ENCODE results near the gene CA5A.

The CA5A gene

DNA sequence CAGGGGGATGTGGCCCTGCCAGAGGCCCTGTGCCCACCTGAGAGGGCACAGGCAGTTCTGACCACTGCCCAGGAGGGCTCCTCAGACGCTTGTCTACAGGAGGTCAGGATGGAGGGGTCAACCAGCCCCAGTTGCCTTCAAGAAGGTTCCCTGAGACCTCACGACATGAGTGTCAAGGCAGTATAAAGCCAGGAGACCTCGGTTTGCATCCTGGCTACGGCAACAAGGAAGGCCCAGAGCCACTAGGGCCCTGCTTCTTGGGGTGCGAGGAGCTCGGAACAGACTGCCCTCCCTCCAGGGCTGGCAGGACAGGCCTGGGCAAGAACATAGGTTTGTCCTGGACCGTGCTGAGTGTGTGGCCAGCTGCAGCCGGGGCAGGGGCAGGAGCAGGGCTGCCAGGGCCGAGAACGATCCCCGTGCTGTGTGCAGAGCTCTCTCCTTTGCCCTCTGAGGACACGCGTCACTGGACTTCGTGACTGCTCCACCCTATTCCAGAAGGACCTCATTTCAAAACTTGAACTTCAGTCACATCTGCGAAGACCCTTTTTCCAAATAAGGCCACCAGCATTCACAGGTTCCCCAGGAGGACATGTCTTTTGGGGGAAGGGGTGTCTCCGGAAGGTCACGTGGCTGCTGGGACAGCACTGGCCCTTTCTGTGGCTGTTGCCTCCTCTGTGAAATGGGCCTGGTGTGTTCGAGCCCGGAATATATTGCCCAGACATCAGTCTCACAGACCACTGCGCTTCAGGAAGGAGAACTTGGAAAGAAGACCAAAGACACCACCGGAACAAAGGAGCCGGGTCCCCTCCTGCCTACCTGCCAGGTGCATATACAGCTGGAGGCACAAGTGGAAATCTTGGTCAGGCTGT is 94.8 kb downstream of the CA5A start:
- DNase-seq (ENCODE audit: low read depth in 2 of 2, low spot score in 1 of 2): no peak

DNA sequence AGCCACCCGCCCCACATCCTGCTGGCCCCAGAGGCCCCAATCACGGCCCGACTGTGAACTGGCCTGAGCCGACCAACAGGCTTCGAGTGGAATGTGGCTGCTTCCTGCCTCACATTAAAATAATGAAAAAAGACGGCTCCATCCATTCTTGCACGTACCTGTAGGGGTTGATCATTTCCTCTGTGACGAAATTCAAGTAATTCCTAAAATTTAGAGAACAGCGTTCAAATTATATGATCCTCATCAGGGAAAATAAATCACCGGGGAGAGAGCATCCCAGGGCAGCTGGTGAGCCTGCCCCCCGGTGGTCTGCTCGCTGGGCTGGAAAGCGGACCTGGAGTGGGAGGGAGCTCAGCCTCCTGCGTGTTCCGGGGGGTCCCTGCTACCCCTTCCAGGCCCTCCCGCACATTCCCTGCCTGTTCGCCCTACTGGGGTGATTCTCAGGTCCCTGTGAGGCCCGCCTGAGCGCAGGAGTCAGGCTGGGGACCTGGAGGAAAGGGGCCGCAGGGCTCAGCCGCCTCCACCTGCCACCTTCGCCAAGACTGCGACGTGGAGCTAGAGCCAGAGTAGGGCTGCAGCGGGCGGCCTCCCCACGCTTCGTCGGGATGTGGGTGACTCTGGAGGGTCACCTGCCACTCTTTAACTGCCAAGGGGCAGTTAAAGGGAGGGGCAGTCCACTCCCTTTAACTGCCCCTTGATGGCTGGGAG is 95.9 kb downstream of the CA5A start:
- DNase-seq (ENCODE audit: low read depth in 2 of 2, low spot score in 1 of 2): no peak

DNA sequence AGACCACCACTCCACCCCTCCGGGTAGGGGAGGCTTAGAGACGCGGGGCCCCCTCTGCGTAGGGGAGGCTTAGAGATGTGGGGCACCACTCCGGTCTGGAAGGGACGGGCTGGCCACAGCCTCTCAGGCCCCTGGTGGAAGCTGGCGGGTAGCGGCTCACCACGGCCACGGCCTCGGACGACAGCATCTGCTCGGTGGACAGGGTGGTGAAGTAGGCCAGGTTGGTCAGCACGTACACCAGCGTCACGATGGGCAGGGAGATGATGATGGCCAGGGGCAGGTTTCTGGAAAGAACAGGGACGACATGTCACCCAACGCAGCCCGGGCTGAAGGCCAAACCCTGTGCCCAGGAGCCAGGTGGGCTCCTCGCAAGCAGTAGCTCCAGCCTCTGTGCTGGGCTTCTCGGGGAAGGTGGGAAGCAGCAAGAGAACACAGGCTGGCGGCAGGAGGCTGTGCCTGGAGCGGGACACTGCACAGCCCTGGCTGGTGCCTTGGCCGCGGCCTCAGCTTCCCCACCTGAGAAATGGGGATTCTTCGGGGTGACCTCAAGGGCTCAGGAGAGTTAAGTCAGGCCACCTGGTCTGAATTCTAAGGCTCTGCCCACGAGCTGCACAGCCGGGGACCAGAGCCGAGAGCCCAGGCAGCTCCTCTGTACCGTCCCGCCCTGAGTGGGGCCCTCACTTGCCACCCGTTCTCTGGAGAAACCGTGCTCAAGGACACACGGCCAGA is 96.6 kb downstream of the CA5A start:
- DNase-seq (ENCODE audit: low read depth in 2 of 2, low spot score in 1 of 2): no peak

DNA sequence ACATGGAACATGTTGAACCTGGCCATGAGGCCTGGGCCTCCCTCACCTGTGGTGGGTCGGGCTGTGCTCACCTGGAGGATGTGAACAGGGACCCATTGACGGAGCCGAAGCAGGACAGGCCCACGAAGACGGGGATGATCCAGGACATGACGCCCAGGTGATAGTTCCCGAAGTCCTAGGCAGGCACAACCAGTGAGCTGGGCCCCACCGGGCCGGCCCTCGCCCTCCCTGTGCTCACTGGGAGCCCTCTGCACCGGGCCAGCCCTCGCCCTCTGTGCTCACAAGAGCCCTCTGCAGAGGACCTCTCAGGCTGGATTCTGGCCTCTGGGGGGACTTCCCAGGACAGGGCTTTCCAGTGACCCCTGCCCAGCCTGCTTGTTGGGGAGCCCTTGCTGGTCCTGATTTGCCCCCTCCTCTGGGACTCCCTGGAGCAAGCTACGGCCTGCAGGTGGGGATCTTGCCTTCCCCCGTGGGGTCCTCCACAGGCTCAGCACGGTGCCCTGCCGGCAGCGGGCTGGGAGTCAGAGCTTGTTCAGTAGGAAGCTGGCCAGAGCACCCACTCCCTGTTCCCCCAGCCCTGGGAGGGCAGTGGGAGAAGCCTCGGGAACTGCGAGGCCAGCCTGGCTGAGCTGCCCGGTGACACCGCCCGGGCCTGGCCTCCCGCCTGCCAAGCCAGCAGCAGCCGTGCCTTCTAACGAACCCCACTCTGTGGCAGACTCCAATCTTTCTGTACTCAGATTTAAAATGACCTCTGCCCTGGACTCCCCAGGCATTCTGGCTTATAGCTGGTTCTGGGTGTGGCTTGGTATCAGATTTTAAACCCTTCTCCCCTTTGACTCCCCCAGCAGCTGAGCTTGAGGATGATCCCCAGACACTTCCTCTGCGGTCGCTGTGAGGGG is 97.4 kb downstream of the CA5A start:
- DNase-seq (ENCODE audit: low read depth in 2 of 2, low spot score in 1 of 2): no peak
